Muscle layer of colon (tissue), 2 donors: ENCODE results near the gene ETFB.

Experiments
- H3K27ac ChIP-seq: one replicate; pipeline ENCODE4 v1.7.0; 2013; ENCODE audit warnings: low read depth, mild to moderate bottlenecking, low read length, moderate library complexity
- H3K27me3 ChIP-seq, 2 donors: one replicate each; pipeline ENCODE4 v1.7.0; 2013; ENCODE audit warnings: low read length in 2 of 2, mild to moderate bottlenecking in 2 of 2; ENCODE audit not compliant: insufficient read depth in 2 of 2, control insufficient read depth in 1 of 2
- H3K36me3 ChIP-seq: one replicate; pipeline ENCODE4 v1.7.0; 2013; ENCODE audit warnings: mild to moderate bottlenecking, low read length; ENCODE audit not compliant: insufficient read depth
- H3K4me1 ChIP-seq: one replicate; pipeline ENCODE4 v1.7.0; 2013; ENCODE audit warnings: mild to moderate bottlenecking, low read length; ENCODE audit not compliant: insufficient read depth
- H3K4me3 ChIP-seq, 2 donors: one replicate each; pipeline ENCODE4 v1.7.0; 2013; ENCODE audit warnings: low read length in 2 of 2, low read depth in 1 of 2, mild to moderate bottlenecking in 1 of 2, moderate library complexity in 1 of 2
- H3K9ac ChIP-seq: one replicate; pipeline ENCODE4 v1.7.0; 2013; ENCODE audit warnings: low read length
- H3K9me3 ChIP-seq: one replicate; pipeline ENCODE4 v1.7.0; 2013; ENCODE audit warnings: mild to moderate bottlenecking, low read length
- donor health status: abdominal sarcoma.
- donor health status: Adenocarcinoma of cecum.

The ETFB gene

DNA sequence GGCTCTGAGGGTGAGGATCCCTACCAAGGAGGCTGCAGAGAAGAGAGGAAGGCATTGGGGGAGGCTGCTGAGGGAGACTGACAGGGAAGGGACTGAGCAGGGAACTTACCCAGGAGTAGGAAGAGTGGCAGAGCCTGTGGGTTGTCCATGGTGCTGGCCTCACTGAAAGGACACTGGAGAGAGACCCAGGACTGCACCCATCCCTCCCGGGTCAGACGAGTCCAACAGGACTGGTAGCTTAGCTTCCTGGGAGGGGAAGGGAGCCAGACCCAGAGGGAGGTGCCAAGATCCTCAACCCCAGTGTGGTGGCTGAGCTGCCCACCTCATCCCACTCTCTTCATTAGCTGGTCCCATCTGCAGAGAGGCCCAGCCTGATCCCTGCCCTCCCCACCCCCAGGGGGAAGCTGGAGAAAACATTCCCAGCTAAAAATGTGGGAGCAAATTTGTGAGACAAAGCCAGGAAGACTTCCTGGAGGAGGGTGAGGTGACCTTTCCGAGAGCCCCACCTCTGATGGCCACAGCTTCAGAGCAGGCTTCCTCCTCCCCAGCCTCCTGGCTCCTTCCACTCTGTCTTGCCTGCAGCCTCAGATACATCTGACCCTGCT, 24.1 kb downstream of the ETFB start, which contains the start of gene VSIG10L:
TSS of gene VSIG10L (minus strand) at position 164 of the 605 bp plus-strand sequence. CDS start at position 149, 15 bp downstream.
- Histone ChIP-seq H3K27me3 (no peaks in the 10 kb centered on the region), H3K27ac (no peak within 1 kb of the TSS), H3K36me3 (peaks cover 4% of the 10 kb centered on the region), H3K9ac (no peak within 1 kb of the TSS), H3K4me1 (peaks cover 9% of the 10 kb centered on the region), H3K9me3 (no peaks in the 10 kb centered on the region), H3K4me3 (no peak within 1 kb of the TSS)

DNA sequence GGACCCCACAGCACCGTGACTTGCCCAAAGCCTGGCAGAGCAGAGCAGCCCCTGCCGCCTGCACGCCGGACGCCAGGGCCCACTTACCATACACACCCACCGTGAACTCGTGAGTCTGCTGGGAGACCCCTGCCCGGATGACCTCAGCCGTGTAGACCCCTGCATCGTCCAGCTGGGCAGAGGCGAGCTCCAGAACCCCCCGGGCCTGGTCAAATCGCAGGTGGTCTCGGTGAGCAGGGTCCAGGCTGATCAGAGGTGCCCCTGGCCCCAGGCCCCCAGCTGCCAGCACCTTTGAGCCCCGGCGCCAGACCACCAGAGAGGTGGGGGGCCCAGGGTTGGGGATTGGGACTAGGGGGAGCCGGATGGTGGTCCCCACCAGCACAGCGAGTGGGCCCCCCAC, 25.1 kb downstream of the ETFB start:
- Histone ChIP-seq H3K27ac (no peak overlapping the region), H3K4me3 (no peak overlapping the region)

DNA sequence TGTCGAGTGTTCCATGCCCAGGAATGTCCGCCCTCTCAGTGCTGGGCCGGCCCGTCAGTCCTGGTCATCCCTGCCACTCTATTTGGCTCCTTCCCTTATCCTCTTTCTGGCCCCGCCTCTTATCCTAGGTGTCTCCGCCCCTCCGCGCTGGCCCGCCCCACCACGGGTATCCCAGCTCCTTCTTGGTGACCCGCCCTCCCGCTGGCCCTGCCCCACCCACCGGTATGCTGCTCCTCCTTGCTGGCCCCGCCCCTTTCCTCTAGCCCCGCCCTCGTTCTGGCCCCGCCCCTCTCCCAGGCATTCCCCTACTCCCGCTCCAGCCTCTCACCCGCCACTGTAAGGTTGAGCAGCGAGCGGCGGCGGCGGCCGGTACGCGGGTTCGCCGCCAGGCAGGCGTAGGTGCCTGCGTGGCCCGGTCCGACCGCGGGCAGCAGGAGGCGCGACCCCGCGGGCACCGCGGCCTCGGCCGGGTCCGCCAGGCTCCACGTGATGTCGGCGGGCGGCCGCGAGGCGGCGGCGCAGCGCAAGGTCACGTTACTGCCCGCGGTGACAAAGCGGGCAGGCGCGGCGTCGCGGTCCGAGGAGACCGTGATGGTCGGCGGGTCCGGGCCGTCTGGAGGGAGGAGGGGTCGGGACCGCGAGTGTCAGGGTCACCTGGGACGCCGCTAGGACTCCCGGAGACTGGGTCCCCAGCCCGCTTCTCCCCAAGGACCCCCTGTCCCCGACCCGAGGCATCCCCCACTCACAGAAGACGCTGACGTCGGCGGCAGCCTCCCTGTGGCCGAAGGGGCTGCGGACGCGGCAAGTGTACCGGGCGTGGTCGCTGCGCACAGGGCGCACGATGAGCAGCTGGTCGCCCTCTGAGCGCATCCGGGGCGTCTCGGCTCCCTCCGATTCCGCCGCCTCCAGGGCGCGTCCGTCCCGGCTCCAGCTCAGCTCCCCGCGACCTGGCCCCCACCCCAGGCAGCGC, 26.2 kb downstream of the ETFB start:
- peak overlapping the region; percentile 46 for H3K27ac ChIP-seq
- no peaks in the 10 kb centered on the region for H3K9me3 ChIP-seq
- peaks cover 9% of the 10 kb centered on the region for H3K4me1 ChIP-seq
- no peaks in the 10 kb centered on the region for H3K36me3 ChIP-seq
- H3K27me3 ChIP-seq = no peaks in the 10 kb centered on the region
- H3K4me3 ChIP-seq = peak overlapping the region; percentile 51 to 54
- peak overlapping the region; percentile 33 for H3K9ac ChIP-seq

More for the DNA sequence above, 25.1 kb downstream of the ETFB start:
- H3K9me3 ChIP-seq = no peaks in the 10 kb centered on the region
- H3K27me3 ChIP-seq = no peaks in the 10 kb centered on the region
- H3K4me1 ChIP-seq = peaks cover 9% of the 10 kb centered on the region
- H3K36me3 ChIP-seq = no peaks in the 10 kb centered on the region
- no peak overlapping the region for H3K9ac ChIP-seq

DNA sequence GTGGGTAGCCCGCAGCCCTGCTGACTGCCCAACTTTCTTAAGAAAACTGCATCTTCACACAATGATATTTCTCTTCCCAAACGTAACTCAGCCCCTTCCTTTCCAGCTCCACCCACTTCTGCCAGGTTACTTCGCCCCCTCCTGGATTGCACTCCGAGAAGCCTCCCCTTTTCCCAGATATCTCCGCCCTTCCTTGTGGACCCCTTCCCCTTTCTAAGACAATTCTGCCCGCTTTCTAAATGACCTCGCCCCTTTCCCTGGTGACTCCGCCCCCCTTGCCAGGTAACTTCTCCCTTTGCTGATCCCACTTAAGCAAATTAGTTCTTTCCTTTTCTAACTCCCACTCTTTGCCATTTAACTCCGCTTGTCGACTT, 26.9 kb downstream of the ETFB start:
- peak overlapping the region; percentile 46 for H3K27ac ChIP-seq
- peak overlapping the region; percentile 51 to 54 for H3K4me3 ChIP-seq
- H3K4me1 ChIP-seq = peaks cover 9% of the 10 kb centered on the region
- H3K9me3 ChIP-seq = no peaks in the 10 kb centered on the region
- H3K27me3 ChIP-seq = no peaks in the 10 kb centered on the region
- no peaks in the 10 kb centered on the region for H3K36me3 ChIP-seq
- no peak overlapping the region for H3K9ac ChIP-seq

DNA sequence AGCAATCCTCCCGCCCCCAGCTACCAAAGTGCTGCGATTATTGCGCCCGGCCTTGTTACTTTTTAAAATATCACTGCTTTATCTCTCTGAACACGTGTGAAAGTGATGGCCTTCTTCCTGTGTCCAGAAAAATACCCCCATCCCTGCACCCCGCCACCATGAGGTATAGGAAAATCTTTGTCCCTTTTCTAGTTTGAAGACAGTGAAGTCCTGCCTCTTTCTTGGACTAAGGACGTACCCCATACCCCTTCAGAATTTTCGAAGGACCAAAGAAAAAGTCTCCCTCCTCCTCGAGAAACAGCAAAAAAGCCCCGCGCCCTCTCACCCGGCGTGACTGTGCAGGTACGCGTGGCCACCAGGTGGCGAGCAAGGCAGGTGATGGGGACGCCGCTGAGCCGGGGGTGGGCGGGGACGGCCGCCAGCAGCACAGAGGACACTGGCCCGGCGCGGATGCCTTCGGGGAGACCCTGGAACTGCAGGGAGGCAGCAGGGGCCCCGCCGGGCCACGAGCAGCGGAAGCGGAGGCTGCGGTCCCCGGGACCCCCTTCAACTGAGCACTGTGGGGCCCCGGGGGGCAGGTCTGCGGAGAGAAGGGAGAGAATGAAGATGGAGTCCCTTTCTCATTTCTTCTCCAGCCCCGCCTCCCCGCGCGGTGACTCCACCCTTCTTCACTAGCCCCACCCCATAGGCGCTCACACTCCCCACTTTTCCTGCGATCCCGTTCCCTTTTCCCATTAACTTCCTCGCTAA, 27.4 kb downstream of the ETFB start:
- Histone ChIP-seq H3K4me1 (peaks cover 9% of the 10 kb centered on the region), H3K36me3 (no peaks in the 10 kb centered on the region), H3K27me3 (no peaks in the 10 kb centered on the region), H3K9me3 (no peaks in the 10 kb centered on the region), H3K4me3 (peak overlapping the region; percentile 51 to 54), H3K9ac (no peak overlapping the region), H3K27ac (peak overlapping the region; percentile 46)

DNA sequence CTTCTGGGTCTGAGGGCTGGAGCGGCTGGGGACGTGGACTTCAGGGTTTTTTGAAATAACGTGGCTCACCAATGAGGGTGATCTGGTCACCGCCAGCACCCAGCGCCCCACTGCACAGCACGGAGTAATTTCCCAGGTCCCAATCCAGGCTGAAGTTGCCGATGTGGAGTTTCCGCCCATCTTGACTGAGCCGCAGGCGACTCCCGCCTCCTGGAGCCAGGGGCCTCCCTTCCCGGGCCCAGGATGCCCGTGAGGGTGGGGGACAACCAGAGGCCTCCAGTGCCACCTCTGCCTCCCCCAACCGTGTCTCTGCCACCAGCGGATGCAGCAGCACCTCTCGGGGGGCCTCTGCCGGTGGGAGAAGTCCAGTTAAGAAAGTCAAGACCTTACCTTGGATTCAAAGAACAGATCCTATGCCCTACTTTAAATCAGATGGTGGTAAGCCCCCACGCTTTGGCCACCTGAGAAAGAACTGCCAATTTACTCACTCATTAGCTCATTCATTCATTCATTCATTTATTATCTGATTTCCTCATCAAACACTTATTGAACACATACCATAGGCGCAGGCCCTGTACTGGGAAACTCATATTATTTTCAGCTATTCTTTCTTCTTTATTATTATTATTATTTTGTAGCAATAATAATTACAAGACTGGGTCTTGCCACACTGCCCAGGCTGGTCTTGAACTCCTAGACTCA, 28.2 kb downstream of the ETFB start:
- Histone ChIP-seq H3K4me3 (no peak overlapping the region), H3K4me1 (peaks cover 9% of the 10 kb centered on the region), H3K27me3 (no peaks in the 10 kb centered on the region), H3K27ac (no peak overlapping the region), H3K9ac (no peak overlapping the region), H3K36me3 (no peaks in the 10 kb centered on the region), H3K9me3 (no peaks in the 10 kb centered on the region)

DNA sequence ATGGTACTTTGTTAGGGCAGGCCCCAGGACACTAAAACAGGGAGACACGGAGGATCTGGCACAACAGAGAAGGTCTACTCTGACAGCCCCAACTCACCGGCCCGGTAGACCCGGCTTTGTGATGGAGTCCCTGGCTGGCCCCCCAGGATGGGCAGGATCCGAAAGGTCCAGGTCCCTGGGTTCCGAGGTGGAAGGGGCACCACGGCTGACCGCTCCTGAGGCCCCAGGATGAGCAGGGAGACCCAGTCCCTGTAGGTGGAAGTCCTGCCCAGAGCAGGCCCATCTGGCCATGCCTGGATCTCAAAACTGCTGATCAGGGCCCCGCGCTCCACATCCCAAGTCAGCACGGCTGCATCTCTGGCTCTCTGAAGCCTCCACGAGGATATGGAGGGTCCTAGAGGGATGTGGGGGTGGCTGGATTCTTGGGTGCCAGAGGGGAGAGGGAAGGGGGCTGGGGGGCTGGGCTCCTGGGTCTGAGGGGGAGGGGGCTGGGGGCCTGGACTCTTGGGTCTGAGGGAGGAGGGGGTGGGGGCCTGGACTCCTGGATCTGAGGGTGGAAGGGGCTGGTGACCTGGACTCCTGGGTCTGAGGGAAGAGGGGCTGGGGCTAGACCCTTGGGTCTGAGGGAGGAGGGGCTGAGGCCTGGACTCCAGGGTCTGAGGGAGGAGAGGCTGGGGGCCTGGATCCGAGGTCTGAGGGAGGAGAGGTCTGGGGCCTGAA, 28.9 kb downstream of the ETFB start:
- Histone ChIP-seq H3K9me3 (no peaks in the 10 kb centered on the region), H3K27ac (no peak overlapping the region), H3K27me3 (no peaks in the 10 kb centered on the region), H3K9ac (no peak overlapping the region), H3K36me3 (no peaks in the 10 kb centered on the region), H3K4me3 (no peak overlapping the region), H3K4me1 (peaks cover 9% of the 10 kb centered on the region)

DNA sequence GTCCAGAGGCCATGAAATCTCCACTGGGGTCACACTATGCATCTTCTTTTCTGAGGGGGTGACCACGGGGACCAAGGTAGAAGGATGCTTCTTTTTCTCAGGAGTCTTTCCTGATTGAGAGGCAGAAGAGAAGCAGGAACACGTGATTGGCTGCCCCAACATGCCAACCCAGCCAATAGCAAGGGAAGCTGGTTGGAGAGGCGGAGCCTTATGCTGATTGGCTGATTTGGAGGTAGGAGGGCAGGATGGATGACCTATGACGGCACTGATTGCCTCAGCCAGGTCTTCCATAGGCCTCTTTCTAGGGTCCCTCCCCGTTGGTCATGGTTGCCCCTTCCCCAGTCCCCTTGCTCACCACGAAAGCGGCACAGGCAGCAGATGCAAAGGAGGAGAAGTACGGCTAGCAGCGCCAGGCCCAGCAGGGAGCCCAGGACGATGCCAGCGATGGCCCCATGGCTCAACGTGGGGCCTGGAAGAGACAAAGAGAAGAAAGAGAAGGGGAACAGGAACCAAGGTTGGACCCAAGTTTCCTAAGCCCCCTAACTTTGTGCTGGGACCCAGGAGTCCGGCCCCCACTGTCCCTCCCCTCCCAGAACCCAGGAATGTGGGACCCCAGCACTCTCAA, 32.2 kb downstream of the ETFB start:
- no peak overlapping the region for H3K27ac ChIP-seq

DNA sequence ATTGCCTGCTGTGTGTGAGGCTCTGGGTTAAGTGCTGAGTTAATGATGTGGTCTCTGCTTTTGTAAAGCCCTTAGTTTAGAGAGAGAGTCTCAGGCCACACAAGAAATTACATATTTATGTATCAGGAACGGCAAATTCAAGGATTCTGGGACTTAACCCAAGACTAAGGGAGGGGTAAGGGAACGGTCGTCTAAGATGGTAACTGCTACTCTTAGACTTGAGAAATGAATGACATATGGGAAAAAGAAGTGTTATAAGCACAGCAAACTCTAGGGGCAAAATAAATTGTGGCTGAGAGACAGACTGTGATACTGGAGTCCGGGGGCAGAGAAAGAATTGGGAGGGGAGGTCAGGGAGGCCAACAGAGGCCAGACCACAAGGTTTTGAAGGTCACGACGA, 34.5 kb downstream of the ETFB start:
- Histone ChIP-seq H3K9ac (no peak overlapping the region), H3K4me1 (no peaks in the 10 kb centered on the region), H3K9me3 (no peaks in the 10 kb centered on the region), H3K27ac (no peak overlapping the region), H3K4me3 (no peak overlapping the region), H3K27me3 (peaks cover 3 to 30% of the 10 kb centered on the region in 2 donors), H3K36me3 (no peaks in the 10 kb centered on the region)

More for the DNA sequence above, 32.2 kb downstream of the ETFB start:
- Histone ChIP-seq H3K4me1 (peaks cover 3% of the 10 kb centered on the region), H3K9ac (no peak overlapping the region), H3K36me3 (no peaks in the 10 kb centered on the region), H3K4me3 (no peak overlapping the region), H3K9me3 (no peaks in the 10 kb centered on the region), H3K27me3 (peaks cover 0 to 8% of the 10 kb centered on the region in 2 donors)

DNA sequence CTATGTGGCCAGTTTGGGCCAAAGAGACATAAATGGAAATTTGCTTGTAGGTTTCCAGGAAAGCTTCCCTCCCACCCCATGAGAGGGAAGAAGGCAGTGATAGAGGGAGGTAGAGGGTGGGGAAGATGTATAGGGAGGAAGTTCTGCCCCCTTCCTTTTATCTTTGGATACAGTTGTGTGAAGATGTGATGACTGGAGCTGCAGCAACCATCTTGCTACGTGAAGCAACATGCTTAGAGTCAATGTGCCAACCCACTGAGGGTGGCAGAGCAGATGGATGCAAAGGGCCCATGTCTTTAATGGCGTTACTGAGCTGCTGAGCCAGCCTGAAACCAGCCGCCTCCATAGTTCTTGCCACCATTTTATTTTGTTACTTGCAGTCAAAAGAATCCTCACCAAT, 35.0 kb downstream of the ETFB start:
- Histone ChIP-seq H3K9ac (no peak overlapping the region), H3K27ac (no peak overlapping the region), H3K9me3 (no peaks in the 10 kb centered on the region), H3K4me3 (no peak overlapping the region), H3K36me3 (no peaks in the 10 kb centered on the region), H3K4me1 (no peaks in the 10 kb centered on the region), H3K27me3 (peaks cover 3 to 34% of the 10 kb centered on the region in 2 donors)
